K562 (cell line): ENCODE results near the gene NCAM2. TPM values are rescaled to one million over a fixed set of nuclear protein-coding genes. Genes with fewer than 3 reads are reported as not detected.

Experiments used
- ATAC-seq: fragments of 200-7000 bp; cut with Tn5 transposase; 3 replicates; pipeline ENCODE4 v1.9.1; 2020; ENCODE audit warnings: moderate library complexity
- BruUV-seq: library from RNA; stranded (reverse); fragments of 400-500 nt; replicated peaks from 2 replicates; lab custom pipeline; 2021; lab: Mats Ljungman, UMichigan
- CTCF ChIA-PET: fragments of 300-600 bp; formaldehyde crosslinking; extraction: SDS; loops from one replicate; lab custom pipeline; 2021; ENCODE audit warnings: low intra/inter-chr PET ratio; lab: Yijun Ruan, JAX
- POLR2A ChIA-PET: fragments of 300-600, 350-650 bp; sonication (Branson Sonifier 250); formaldehyde crosslinking; extraction: SDS; loops from one replicate; lab custom pipeline; 2021; ENCODE audit warnings: antibody characterized with exemption, inconsistent platforms; lab: Yijun Ruan, JAX
- DNase-seq, 4 experiments: peaks; one replicate each; pipeline versions ENCODE4 v3.0.0 to v3.0.0-alpha.2; 2011 to 2018; ENCODE audit warnings: low spot score in 3 of 4, mixed read lengths in 3 of 4; ENCODE audit errors: extremely low read depth in 1 of 4
- FAIRE-seq: peaks from 2 replicates; lab custom pipeline; 2011; peaks lifted over from hg19 to GRCh38; lab: Jason Lieb, UNC
- H2AFZ ChIP-seq: 2 replicates; pipeline ENCODE4 v1.6.0; 2011; ENCODE audit warnings: low read depth, low read length, control low read depth, inconsistent platforms
- H3K27ac ChIP-seq: fragments of 200-600 bp; 3 replicates; pipeline ENCODE4 v1.8.0; 2011; ENCODE audit warnings: low read depth, mild to moderate bottlenecking, control low read depth, inconsistent platforms, low read length, moderate library complexity, mixed read lengths; ENCODE audit errors: extremely low read depth
- H3K27me3 ChIP-seq, 2 experiments: fragments of 300-600 bp in 1 of 2; 2 replicates in 1 of 2; 3 replicates in 1 of 2; pipeline versions ENCODE4 v1.6.0 to v1.8.0; 2011; ENCODE audit warnings: inconsistent platforms in 2 of 2, low read length in 2 of 2, mild to moderate bottlenecking in 1 of 2, mixed read lengths in 1 of 2, moderate library complexity in 1 of 2; ENCODE audit not compliant: control insufficient read depth in 2 of 2, insufficient read depth in 2 of 2
- H3K36me3 ChIP-seq: fragments of 300-600 bp; 3 replicates; pipeline ENCODE4 v1.8.0; 2011; ENCODE audit warnings: mild to moderate bottlenecking, low read length, inconsistent platforms; ENCODE audit not compliant: control insufficient read depth, insufficient read depth
- H3K4me1 ChIP-seq, 2 experiments: fragments of 200-600 bp in 1 of 2; replicated peaks in 1 of 2; 2 replicates in 1 of 2; 3 replicates in 1 of 2; pipeline versions ENCODE4 v1.5.1 to v1.8.0; 2011; ENCODE audit warnings: inconsistent platforms in 2 of 2, low read length in 2 of 2, mild to moderate bottlenecking in 1 of 2, mixed read lengths in 1 of 2, moderate library complexity in 1 of 2; ENCODE audit not compliant: control insufficient read depth in 2 of 2, insufficient read depth in 2 of 2
- H3K4me2 ChIP-seq: 2 replicates; pipeline ENCODE4 v1.6.1; 2011; ENCODE audit warnings: low read length, control low read depth, inconsistent platforms, mixed read lengths; ENCODE audit not compliant: insufficient read depth
- H3K4me3 ChIP-seq: fragments of 200-600 bp; sonication (generic), shearing (Covaris generic); 2 replicates; pipeline ENCODE4 v1.5.1; 2016; ENCODE audit warnings: control low read depth, inconsistent platforms
- H3K79me2 ChIP-seq: fragments of 200-600 bp; 3 replicates; pipeline ENCODE4 v1.8.0; 2011; ENCODE audit warnings: low read length, inconsistent platforms; ENCODE audit not compliant: control insufficient read depth, insufficient read depth
- H3K9ac ChIP-seq, 2 experiments: 2 replicates each; pipeline versions ENCODE4 v1.6.0 to v1.6.1; 2011; ENCODE audit warnings: low read depth in 2 of 2, low read length in 2 of 2, control low read depth in 1 of 2, inconsistent platforms in 1 of 2, mild to moderate bottlenecking in 1 of 2, mixed read lengths in 1 of 2; ENCODE audit not compliant: insufficient read depth in 1 of 2
- H3K9me1 ChIP-seq: one replicate; pipeline ENCODE4 v1.6.0; 2011; ENCODE audit warnings: inconsistent platforms, mild to moderate bottlenecking, low read length, moderate library complexity; ENCODE audit not compliant: control insufficient read depth, insufficient read depth
- H3K9me3 ChIP-seq: replicated peaks from 2 replicates; pipeline ENCODE4 v1.5.1; 2011; ENCODE audit warnings: low read depth, low read length, inconsistent platforms; ENCODE audit not compliant: control insufficient read depth, insufficient read depth
- H4K20me1 ChIP-seq: replicated peaks from 2 replicates; pipeline ENCODE4 v1.6.1; 2011; ENCODE audit warnings: low read length, inconsistent platforms, mixed read lengths; ENCODE audit not compliant: control insufficient read depth, insufficient read depth
- CREBBP ChIP-seq: IDR thresholded peaks from one replicate; pipeline ENCODE4 v1.6.1; 2012; ENCODE audit warnings: low read depth, mild to moderate bottlenecking, control low read depth, inconsistent platforms, low read length
- CREM ChIP-seq: IDR thresholded peaks from 2 replicates; pipeline ENCODE4 v1.6.1; 2014; ENCODE audit warnings: antibody characterized with exemption, low read depth
- CSDE1 ChIP-seq, 2 experiments: fragments of 450-650 bp; IDR thresholded peaks; 2 replicates each; pipeline ENCODE4 v1.6.1; 2016; ENCODE audit warnings: mild to moderate bottlenecking in 1 of 2
- FOSL1 ChIP-seq: fragments of 200-800 bp; sonication (Bioruptor generic); conservative IDR thresholded peaks from 2 replicates; pipeline ENCODE4 v1.6.1; 2016; ENCODE audit warnings: missing genetic modification characterization, missing compliant biosample characterization
- GATAD2B ChIP-seq: fragments of 450-650 bp; IDR thresholded peaks from 2 replicates; pipeline ENCODE4 v1.6.1; 2017; ENCODE audit warnings: mild to moderate bottlenecking, borderline replicate concordance
- SIX5 ChIP-seq, 2 experiments: IDR thresholded peaks; 2 replicates each; pipeline ENCODE4 v1.6.1; 2011; ENCODE audit warnings: low read length in 2 of 2, borderline replicate concordance in 1 of 2, low read depth in 1 of 2, mild to moderate bottlenecking in 1 of 2, moderate library complexity in 1 of 2; ENCODE audit not compliant: insufficient read depth in 1 of 2
- THRAP3 ChIP-seq: fragments of 450-650 bp; IDR thresholded peaks from 2 replicates; pipeline ENCODE4 v1.6.1; 2016; ENCODE audit warnings: mild to moderate bottlenecking, inconsistent platforms, borderline replicate concordance
- ZEB2 ChIP-seq: fragments of 450-650 bp; IDR thresholded peaks from 2 replicates; pipeline ENCODE4 v1.6.1; 2016
- WGBS: fragments of 100-300 bp; shearing (Covaris generic); methylation state at CpG from one replicate; pipeline ENCODE4 v1.1.6; 2016; ENCODE audit warnings: low coverage, mixed read lengths; ENCODE audit not compliant: insufficient coverage; ENCODE audit errors: missing lambda C conversion rate; 5-methylcytosine and 5-hydroxymethylcytosine counted together
- in situ Hi-C: fragments of 300-500 bp; cut with MboI; formaldehyde crosslinking; loops from 4 replicates; pipeline ENCODE4 v1.15.0; 2018; ENCODE audit warnings: inconsistent platforms, mixed read lengths
- intact Hi-C: fragments of 100-400 bp; cut with micrococcal nuclease; formaldehyde crosslinking; loops from 2 replicates; pipeline ENCODE4 v1.14.2; 2022
- polyA plus RNA-seq, 8 experiments: library from polyadenylated mRNA; depleted of rRNA in 4 of 8; stranded (reverse) in 5 of 8; unstranded in 3 of 8; fragments of >200 nt; fragmentation: Nextera tagmentation in 2 of 8; fragmentation: Illumina TruSeq in 1 of 8; extraction: Ambion mirVana in 2 of 8; extraction: Trizol in 1 of 8; gene quantifications; 2 replicates each; pipeline versions ENCODE4 v1.2.1 to v1.2.3, GENCODE V29; 2011 to 2014; ENCODE audit warnings: inconsistent platforms in 1 of 8, missing spikeins in 1 of 8
- total RNA-seq, 7 experiments: library from RNA; depleted of rRNA in 6 of 7; stranded (reverse); fragments of >200 nt in 6 of 7; fragmentation: Illumina TruSeq in 2 of 7; extraction: Trizol in 2 of 7; gene quantifications; 2 replicates each; pipeline versions ENCODE4 v1.2.1 to v1.2.3, GENCODE V29; 2011 to 2021; ENCODE audit warnings: low replicate concordance in 1 of 7
- TF ChIP-seq, protein P1 (sequence below): fragments of 250-450 bp; sonication (Bioruptor Pico); IDR thresholded peaks from 2 replicates; pipeline ENCODE4 v1.5.0; 2020; ENCODE audit warnings: mild to moderate bottlenecking
- TF ChIP-seq, protein P2 (sequence below): IDR thresholded peaks from 2 replicates; pipeline ENCODE4 v1.6.1; 2014; ENCODE audit warnings: antibody characterized with exemption

The NCAM2 gene
- total and polyA plus RNA-seq, 9 of the 15 experiments (the other 6 are each of a cell fraction or from before 2014, with no cell fraction given), result 14.0 to 58.2 (median 27.8) TPM

DNA sequence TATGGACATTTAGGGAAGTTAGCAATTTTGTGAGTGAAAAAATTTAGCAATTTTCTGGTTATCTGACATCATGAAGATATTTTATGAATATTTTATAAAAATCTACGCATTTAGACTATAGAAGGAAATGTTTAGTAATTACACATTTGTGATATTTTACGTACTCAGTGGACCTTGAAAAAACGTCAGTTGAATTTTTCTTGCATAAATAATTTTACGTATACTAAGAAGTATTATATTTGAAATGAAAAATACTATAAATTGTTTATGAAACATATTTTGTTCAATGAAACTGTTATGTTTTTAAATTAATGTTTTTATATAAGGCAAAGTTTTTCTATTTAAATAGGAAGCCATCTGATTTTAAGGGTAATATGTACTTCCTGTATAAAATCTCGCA lies 462.8 kb downstream of the NCAM2 start (continued):
- TF ChIP-seq, protein P1, sequence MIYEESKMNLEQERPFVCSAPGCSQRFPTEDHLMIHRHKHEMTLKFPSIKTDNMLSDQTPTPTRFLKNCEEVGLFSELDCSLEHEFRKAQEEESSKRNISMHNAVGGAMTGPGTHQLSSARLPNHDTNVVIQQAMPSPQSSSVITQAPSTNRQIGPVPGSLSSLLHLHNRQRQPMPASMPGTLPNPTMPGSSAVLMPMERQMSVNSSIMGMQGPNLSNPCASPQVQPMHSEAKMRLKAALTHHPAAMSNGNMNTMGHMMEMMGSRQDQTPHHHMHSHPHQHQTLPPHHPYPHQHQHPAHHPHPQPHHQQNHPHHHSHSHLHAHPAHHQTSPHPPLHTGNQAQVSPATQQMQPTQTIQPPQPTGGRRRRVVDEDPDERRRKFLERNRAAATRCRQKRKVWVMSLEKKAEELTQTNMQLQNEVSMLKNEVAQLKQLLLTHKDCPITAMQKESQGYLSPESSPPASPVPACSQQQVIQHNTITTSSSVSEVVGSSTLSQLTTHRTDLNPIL (CRISPR knock-in tag), result no peak
- no peak for TF ChIP-seq FOSL1 (tag)
- no peak for TF ChIP-seq GATAD2B
- no peak for TF ChIP-seq THRAP3

GRCh38 chr21:21463456-21463855 lies 465.2 kb downstream of the NCAM2 start:
- Histone ChIP-seq H3K36me3 (peaks cover 13% of the 10 kb centered on the region; the same call in 1 of the 3 replicates), H3K4me2 (no peak overlapping the region), H3K27me3 (no peaks in the 10 kb centered on the region), H4K20me1 (no peaks in the 10 kb centered on the region), H3K79me2 (no peaks in the 10 kb centered on the region), H3K4me1 (no peaks in the 10 kb centered on the region), H3K27ac (no peak overlapping the region), H3K4me3 (no peak overlapping the region), H3K9me1 (no peaks in the 10 kb centered on the region), H3K9me3 (no peaks in the 10 kb centered on the region), H2AFZ (no peak overlapping the region), H3K9ac (no peak overlapping the region)
- DNase-seq (no peak), ATAC-seq (no peak), FAIRE-seq (no peak)
- ChIA-PET POLR2A (no interaction called here), CTCF (no interaction called here)
- intact Hi-C loops (no loop called here), in situ Hi-C loops (no loop called here)
- 72% methylated on average over 4 of the region's 4 CpGs for WGBS
- BruUV-seq, result no TSS peak
- TF ChIP-seq CREM, result no peak
- no peak for TF ChIP-seq ZEB2
- no peak for TF ChIP-seq CSDE1 (IDR thresholded peaks at IDR 0.05)
- TF ChIP-seq CREBBP, result no peak
- TF ChIP-seq, protein P2, sequence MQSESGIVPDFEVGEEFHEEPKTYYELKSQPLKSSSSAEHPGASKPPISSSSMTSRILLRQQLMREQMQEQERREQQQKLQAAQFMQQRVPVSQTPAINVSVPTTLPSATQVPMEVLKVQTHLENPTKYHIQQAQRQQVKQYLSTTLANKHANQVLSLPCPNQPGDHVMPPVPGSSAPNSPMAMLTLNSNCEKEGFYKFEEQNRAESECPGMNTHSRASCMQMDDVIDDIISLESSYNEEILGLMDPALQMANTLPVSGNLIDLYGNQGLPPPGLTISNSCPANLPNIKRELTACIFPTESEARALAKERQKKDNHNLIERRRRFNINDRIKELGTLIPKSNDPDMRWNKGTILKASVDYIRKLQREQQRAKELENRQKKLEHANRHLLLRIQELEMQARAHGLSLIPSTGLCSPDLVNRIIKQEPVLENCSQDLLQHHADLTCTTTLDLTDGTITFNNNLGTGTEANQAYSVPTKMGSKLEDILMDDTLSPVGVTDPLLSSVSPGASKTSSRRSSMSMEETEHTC, result no peak
- TF ChIP-seq SIX5 (IDR thresholded peaks at IDR 0.05; ENCODE audit: borderline replicate concordance in 1 of 2, insufficient read depth in 1 of 2, low read depth in 1 of 2, low read length in 2 of 2), result no peak
